Stimulated activated CD8-positive, alpha-beta memory T cell treated with anti-CD3 and anti-CD28 coated beads, Interleukin-4, amount 100 ng/mL, for 24 hours (primary cell): ENCODE results near the gene SMCO4.
"Not testable (repeated sequence)": the region's sequence is repeated elsewhere in the genome, so short reads cannot be mapped to it uniquely, and the experiment has no call there.

ENCODE experiments used
- DNase-seq: peaks from one replicate; pipeline ENCODE4 v3.0.0-alpha.2; 2020; ENCODE audit warnings: low read depth

SMCO4 gene

DNA sequence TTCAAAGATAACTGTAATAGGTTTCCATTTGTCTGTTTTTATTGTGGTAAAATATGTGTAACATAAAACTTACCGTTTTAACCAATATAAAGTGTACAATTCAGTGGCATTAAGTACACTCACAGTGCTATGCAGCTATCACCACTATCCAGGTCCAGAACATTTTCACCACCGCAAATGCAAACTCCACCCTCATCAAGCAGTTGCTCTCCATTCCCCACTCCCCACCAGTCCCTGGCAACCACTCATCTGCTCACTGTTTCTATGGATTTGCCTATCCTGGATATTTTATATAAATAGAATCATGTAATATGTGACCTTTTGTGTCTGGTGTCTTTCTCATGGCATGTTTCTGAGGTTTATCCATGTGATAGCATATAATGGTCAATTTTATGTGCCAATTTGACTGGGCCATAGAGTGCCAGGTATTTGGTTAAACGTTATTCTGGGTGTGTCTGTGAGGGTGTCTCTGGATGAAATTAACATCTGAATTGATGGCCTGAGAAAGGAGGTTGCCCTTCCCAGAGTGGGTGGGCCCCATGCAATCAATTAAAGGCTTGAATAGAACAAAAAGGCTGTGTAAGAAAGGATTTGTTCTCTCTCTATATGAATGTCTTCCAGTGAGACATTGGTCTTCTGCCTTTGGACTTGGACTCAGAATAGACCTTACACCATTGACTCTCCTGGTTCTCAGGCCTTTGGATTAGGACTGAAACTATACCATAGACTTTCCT lies 17.2 kb upstream of the SMCO4 start:
- DNase-seq, result no peak

DNA sequence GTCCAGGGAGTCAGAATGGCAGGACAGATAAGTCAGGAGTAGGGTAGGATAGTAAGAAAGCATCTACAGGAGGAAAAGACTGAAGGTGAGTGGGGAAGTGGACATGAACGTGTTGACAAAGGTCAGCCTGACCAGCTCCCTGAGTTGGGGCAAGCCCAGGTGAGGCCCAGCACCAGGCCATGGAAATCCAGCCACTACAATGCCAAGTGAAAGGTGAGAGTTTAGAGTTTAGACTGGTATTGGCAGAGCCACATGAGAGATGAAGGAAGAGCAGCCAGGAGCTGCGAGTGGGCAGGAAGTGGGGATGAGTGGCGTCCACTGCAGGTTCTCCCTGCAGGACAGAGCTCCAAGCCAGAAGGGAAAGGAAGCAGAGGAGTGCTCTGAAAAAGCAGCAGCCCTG lies 16.5 kb upstream of the SMCO4 start:
- DNase-seq, result no peak

GRCh38 chr11:93552874-93553273 lies 9.7 kb upstream of the SMCO4 start:
- DNase-seq, result no peak

- DNase-seq, result no peak
These were observed 6.8 kb upstream of the SMCO4 start for GRCh38 chr11:93549976-93550375.

GRCh38 chr11:93548679-93549319 lies 5.6 kb upstream of the SMCO4 start:
- DNase-seq, result no peak

DNA sequence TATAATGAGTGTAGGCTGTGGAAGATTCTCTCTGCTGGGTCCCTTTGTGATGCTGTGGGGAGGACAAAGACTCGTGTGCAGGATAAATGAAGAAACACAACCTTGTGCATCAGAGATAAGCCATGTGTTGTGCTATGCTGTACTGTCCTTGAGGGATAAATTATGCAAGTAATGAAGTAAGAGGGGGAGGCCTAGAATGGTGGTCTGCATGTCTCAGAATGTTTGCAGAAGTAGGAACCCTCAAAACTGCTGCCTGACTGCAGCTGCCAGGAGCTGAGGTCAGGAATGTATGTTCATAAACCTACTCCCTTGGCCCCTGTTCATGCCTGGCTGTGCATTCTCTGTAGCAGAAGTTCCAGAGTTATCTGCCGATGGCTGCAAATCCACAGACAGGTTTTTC lies 4.6 kb upstream of the SMCO4 start:
- DNase-seq, result no peak

DNA sequence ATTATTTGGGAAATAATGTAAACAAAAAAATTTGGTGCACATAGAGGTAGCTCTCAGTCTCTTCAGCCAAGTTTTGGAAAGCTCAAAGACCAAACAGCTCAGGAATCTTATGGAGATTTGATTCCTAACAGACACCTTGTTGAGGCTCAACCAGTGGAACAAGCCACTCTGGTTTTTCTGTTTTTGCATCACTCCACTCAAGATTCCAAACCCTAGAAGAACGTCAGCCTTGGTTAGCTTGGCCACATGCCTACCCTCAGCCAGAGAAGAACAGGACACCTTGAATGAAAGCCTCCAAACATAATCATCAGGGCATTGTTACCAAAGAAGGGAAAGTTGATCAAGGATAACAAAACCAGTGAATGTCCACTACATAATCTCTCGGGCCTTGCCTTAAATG lies 3.8 kb upstream of the SMCO4 start:
- DNase-seq, result no peak

DNA sequence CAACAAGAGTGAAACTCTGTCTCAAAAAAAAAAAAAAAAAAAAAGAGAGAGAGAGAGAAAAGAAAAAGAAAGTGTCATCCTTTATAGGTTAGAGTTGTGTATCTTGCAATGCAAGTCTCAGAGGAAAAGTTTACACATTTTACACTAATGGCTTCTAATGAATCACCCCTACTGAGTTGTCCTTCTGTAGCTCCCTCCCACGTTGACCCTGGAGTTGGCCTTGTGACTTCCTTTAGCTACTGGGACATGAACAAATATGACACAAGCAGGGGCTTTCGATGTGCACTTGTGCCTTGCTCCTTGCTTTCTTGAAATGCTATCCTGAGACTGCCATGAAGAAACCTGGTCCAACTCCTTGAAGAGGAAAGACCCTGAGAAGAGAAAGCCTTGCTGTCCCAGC lies 2.4 kb upstream of the SMCO4 start:
- DNase-seq, result no peak

- no peak for DNase-seq
These were observed 371 bp downstream of the SMCO4 start for GRCh38 chr11:93542811-93543229.

GRCh38 chr11:93541884-93542810 lies 1.0 kb downstream of the SMCO4 start:
- no peak for DNase-seq

- no peak for DNase-seq
These were observed 2.2 kb downstream of the SMCO4 start for GRCh38 chr11:93540896-93541553.

DNA sequence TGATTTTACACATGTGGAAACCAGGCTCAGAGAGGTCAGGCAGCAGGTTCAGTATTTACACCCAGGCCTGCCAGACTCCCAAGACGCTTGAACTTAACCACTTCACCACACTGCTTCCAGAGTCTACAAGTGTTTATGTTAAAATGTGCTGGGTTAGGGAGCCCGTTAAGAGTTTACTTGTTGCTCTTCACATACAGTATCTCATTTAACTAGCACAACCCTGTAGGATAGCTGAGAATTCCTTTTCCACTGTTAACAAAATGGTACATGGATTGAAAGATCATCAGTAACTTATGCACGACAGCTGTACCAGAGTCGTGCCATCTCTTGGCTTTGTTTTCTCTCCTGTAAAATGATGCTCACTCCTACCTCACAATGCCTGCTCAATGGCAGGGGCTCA lies 2.9 kb downstream of the SMCO4 start:
- DNase-seq, result no peak

DNA sequence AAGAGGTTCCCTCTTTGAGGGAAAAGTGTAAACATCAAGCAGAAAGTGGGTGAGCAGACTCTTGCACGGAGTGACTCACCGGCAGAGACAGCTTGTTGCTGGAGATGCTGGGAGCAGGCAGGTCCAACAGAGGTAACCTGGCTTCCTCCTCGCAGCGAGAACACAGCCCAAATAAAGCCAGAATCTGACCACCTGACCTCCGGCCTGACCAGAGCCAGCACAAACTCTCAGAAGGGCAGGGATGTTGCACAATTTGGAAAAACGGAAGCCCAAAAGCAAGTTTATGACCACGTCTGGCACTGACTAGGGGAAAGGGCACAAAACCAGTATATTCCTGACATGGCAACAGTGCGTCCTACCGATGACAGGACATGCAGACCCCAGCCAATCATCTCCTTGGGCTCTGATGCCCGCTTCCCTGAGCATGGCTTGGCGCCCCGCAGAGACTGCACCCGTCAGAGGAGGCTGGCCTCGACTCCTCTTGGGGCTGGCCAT lies 5.4 kb downstream of the SMCO4 start:
- DNase-seq, result no peak

DNA sequence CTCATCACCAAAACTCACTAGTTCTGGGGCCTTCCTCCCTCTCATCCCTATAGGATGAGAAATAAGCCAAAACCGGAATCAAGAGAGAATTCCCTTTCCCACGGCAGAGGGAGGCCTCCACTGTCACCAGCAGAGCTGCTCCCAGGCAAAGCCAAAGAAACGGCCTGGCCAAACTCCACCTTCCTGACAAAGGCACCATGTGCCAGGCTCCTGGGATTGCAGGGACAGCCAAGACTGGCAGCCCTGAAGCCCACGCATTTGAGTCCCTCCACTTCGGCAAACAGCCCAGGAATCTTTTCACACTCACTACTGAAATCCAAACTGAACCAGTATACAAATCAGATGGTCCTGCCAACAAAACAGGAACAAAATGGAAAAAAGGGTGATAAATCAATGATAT lies 6.1 kb downstream of the SMCO4 start:
- DNase-seq, result no peak

- no peak for DNase-seq
These were observed 6.9 kb downstream of the SMCO4 start for GRCh38 chr11:93536101-93536861.

DNA sequence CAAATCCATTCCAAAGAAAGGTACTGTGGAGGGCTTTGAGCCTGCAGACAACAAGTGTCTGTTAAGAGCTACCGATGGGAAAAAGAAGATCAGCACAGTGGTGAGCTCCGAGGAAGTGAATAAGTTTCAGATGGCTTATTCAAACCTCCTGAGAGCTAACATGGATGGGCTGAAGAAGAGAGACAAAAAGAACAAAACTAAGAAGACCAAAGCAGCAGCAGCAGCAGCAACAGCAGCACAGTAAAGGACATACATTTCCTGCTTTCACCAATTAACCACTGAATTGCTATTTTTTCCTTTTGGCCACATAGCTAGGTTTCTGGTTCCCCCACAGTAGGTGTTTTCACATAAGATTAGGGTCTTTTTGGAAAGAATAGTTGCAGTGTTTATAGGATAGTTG lies 7.6 kb downstream of the SMCO4 start:
- DNase-seq, result not testable (repeated sequence)

- no peak for DNase-seq
These were observed 10.4 kb downstream of the SMCO4 start for GRCh38 chr11:93532806-93533205.

DNA sequence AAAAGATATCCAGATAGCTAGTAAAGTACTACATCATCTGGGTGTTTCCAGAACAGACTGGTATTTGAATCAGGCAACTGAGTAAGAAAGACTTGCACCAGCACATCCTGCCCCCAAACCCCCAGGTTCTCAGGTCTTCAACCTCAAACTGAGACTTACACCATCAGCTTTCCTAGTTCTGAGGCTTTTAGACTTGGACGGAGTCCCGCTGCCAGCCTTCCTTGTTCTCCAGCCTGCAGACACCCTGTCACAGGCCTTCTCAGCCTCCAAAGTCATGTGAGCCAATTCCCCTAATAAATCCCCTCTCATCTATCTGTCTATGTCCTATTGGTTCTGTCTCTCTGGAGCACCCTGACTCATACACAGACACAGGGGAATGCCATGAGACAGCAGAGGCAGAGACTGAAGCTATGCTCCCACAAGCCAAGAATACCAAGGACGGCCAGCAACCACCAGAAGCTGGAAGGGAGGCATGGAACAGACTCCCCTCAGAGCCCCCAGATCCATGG lies 10.9 kb downstream of the SMCO4 start:
- DNase-seq, result no peak

DNA sequence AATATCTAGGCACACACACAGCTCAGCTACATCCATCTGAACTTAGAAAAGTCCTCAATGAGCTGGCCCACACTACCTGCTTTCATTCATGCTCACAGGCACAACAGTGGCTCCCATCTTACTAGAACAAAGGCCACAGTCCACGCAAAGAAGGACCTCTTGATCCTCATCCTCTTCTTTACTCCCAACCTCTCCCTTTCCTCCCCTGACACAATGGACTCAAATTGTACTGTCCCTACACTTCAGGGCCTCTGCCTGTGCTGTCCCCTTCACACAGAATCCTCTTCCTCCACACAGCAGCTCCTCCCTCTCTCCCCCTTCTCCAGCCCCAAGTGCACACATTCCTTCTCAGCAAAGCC lies 12.7 kb downstream of the SMCO4 start:
- DNase-seq, result no peak

- no peak for DNase-seq
These were observed 13.3 kb downstream of the SMCO4 start for GRCh38 chr11:93529707-93530467.
